ENCODE measurements around the gene GDF15. TPM values are rescaled to one million over a fixed set of nuclear protein-coding genes. Genes with fewer than 3 reads are reported as not detected.
"Not testable (repeated sequence)": the region's sequence is repeated elsewhere in the genome, so short reads cannot be mapped to it uniquely, and the experiment has no call there.

The GDF15 gene
- total RNA-seq, 4 donors from 2014 or later = 6.8 to 11.6 (median 9.0) TPM

DNA sequence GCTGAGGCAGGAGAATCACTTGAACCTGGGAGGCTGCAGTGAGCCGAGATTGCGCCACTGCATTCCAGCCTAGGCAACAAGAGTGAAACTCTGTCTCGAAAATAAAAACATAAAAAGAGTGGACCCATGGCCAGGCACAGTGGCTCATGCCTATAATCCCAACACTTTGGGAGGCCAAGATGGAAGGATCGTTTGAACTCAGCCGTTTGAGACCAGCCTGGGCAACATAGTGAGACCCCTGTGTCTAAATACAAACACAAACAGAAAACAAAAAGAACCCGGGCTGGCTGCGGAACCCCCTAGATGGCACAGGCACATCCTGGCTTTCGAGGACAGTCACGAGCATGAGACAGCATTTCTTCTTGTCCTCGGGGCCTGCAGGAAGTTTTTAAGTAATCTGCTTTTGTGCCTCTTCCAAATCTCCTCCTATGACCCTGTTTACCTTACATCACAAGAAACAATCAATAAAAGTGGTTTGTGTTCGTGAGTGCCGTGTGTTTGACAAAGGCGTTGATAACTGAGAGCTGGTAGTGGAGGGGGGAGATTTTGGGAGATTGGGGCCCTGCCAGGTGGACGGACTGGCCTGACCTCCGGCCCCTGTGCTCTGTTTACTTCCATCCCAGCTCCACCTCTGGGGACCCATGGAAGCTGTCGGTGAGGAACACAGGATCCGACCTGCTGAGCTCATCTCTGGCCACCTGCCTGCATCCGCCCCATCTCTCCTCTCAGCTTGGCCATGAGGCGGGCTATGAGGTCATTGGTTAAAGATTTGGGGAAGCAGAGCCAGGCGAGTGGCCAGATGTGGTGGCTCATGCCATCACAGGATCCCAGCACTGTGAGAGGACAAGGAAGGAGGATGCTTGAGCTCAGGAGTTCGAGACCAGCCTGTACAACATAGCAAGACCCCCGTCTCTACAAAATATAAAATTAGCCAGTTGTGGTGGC, 5.9 kb upstream of the GDF15 start:
- no peak for TF ChIP-seq POLR2A (IDR thresholded peaks at IDR 0.05)
- TF ChIP-seq, protein P1, sequence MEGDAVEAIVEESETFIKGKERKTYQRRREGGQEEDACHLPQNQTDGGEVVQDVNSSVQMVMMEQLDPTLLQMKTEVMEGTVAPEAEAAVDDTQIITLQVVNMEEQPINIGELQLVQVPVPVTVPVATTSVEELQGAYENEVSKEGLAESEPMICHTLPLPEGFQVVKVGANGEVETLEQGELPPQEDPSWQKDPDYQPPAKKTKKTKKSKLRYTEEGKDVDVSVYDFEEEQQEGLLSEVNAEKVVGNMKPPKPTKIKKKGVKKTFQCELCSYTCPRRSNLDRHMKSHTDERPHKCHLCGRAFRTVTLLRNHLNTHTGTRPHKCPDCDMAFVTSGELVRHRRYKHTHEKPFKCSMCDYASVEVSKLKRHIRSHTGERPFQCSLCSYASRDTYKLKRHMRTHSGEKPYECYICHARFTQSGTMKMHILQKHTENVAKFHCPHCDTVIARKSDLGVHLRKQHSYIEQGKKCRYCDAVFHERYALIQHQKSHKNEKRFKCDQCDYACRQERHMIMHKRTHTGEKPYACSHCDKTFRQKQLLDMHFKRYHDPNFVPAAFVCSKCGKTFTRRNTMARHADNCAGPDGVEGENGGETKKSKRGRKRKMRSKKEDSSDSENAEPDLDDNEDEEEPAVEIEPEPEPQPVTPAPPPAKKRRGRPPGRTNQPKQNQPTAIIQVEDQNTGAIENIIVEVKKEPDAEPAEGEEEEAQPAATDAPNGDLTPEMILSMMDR (IDR thresholded peaks at IDR 0.05) = no peak
- Histone ChIP-seq H3K4me1 (peaks cover 0 to 27% (median 6%) of the 10 kb centered on the region in 4 donors), H3K9me3 (no peaks in the 10 kb centered on the region), H3K36me3 (no peaks in the 10 kb centered on the region), H3K27me3 (no peaks in the 10 kb centered on the region), H3K27ac (peak overlapping the region; percentile 62 to 71 (median 68)), H3K4me3 (no peak overlapping the region)
- DNase-seq = peak; percentile 45 to 90 (median 77)

DNA sequence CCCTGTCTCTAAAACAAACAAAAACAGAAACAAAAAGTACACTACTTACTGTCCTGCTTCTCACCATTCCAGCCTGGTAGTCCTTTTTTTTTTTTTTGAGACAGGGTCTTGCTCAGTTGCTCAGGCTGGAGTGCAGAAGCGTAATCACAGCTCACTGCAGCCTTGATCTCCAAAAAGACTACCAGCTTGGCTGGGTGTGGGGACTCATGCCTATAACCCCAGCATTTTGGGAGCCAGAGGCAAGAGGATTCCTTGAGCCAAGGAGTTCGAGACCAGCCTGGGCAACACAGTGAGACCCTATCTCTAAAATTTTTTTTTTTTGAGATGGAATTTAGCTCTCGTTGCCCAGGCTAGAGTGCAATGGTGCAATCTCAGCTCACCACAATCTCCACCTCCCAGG, 5.1 kb upstream of the GDF15 start:
- no peaks in the 10 kb centered on the region for H3K36me3 ChIP-seq
- no peaks in the 10 kb centered on the region for H3K9me3 ChIP-seq
- no peak for DNase-seq
- H3K4me3 ChIP-seq = no peak overlapping the region
- TF ChIP-seq, protein P1 (IDR thresholded peaks at IDR 0.05) = no peak
- TF ChIP-seq POLR2A (IDR thresholded peaks at IDR 0.05) = no peak
- H3K27me3 ChIP-seq = no peaks in the 10 kb centered on the region
- H3K4me1 ChIP-seq = peaks cover 0 to 21% (median 7%) of the 10 kb centered on the region in 4 donors
- peak overlapping the region in 3 of 4 donors; percentile 65 to 71 (median 71) for H3K27ac ChIP-seq

DNA sequence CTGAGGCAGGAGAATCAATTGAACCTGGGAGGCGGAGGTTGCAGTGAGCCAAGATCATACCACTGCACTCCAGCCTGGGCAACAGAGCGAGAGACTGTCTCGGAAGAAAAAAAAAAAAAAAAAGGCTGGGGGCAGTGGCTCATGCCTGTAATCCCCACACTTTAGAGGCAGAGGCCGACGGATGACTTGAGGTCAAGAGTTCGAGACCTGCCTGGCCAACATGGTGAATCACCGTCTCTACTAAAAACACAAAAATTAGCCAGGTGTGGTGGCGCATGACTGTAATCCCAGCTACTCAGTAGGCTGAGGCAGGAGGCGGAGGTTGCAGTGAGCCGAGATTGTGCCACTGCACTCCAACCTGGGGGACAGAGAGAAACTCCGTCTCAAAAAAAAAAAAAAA, 2.3 kb upstream of the GDF15 start:
- peaks cover 5 to 38% (median 10%) of the 10 kb centered on the region in 4 donors for H3K4me1 ChIP-seq
- not testable (repeated sequence) for H3K27ac ChIP-seq, H3K36me3 ChIP-seq, H3K4me3 ChIP-seq, H3K9me3 ChIP-seq, H3K27me3 ChIP-seq, DNase-seq

DNA sequence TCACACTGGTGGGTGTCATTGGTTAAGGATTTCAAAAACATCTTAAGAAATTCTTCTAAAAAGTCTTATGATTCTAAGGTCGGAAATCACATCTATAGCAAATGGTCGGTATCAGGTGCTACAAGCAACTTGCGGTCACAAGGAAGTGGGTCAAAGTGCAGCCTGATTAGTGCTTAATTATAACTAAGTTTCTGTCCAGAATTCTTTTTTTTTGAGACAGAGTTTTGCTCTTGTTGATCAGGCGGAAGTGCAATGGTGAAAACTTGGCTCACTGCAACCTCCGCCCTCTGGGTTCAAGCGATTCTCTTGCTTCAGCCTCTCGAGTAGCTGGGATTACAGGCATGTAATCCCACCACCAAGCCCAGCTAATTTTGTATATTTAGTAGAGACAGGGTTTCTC, 1.2 kb upstream of the GDF15 start:
- DNase-seq = no peak
- TF ChIP-seq, protein P1 (IDR thresholded peaks at IDR 0.05) = no peak
- H3K27ac ChIP-seq = peak overlapping the region in 3 of 4 donors; percentile 13 to 85 (median 56)
- H3K27me3 ChIP-seq = no peaks in the 10 kb centered on the region
- peaks cover 5 to 37% (median 12%) of the 10 kb centered on the region in 4 donors for H3K4me1 ChIP-seq
- no peaks in the 10 kb centered on the region for H3K36me3 ChIP-seq
- H3K9me3 ChIP-seq = no peaks in the 10 kb centered on the region
- H3K4me3 ChIP-seq = no peak overlapping the region

DNA sequence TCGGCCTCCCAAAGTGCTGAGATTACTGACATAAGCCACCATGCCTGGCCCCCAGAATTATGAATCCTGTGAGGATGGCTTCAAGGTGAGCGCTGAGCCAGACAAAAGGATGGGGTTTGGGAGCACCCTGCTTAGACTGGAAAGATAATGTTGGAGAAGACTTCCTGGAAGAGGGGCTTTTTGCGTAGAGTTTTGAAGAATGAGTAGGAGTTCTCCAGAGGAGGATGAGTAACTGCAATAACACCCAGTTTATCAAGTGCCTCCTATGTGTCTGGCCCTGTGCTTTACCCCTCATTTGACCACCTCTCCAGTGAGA, 641 bp upstream of the GDF15 start:
- Histone ChIP-seq H3K4me1 (peaks cover 5 to 32% (median 12%) of the 10 kb centered on the region in 4 donors), H3K36me3 (no peaks in the 10 kb centered on the region), H3K27me3 (no peaks in the 10 kb centered on the region), H3K9me3 (no peaks in the 10 kb centered on the region), H3K27ac (peak overlapping the region in 3 of 4 donors; percentile 13 to 85 (median 56)), H3K4me3 (no peak overlapping the region)
- TF ChIP-seq, protein P1 (IDR thresholded peaks at IDR 0.05) = no peak
- no peak for TF ChIP-seq POLR2A (IDR thresholded peaks at IDR 0.05)
- no peak for DNase-seq

DNA sequence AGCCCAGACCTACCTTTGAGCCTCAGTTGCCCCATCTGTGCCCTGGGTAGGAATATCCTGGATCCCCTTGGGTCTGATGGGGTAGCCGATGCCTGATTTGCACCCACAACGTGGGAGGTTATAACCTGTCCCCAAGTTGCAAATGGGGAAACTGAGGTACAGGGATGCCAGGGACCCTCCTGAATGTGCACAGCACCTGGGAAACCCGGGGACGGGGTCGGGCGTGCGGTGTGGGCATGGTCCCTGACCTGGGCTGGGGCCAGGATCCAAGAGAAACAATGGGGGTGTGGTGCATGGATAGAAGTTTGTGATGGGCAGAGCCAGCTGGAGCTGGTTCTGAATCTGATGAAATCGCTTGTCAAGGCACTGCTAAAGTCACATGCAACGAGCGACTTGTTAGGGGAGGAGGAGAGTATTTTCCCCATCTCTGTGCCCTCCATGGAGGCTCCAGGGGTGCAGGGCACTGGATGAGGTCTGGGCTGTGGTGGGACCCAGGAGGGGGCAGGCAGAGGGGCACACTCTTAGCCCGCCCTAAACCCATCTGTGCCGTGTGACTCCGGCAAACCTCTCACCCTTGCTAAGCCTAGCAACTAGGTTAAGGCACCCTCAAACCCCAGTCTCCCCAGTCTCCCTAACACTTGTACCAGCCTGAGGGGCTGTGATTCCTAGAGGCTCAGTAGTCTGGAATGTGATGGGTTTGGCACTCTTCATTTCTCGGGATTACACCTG, 749 bp downstream of the GDF15 start:
- peak overlapping the region in 3 of 4 donors; percentile 56 to 85 (median 58) for H3K27ac ChIP-seq
- no peaks in the 10 kb centered on the region for H3K9me3 ChIP-seq
- no peaks in the 10 kb centered on the region for H3K27me3 ChIP-seq
- H3K4me3 ChIP-seq = peak overlapping the region in 3 of 4 donors; percentile 20 to 62 (median 55)
- H3K4me1 ChIP-seq = peaks cover 5 to 23% (median 7%) of the 10 kb centered on the region in 4 donors
- no peaks in the 10 kb centered on the region for H3K36me3 ChIP-seq
- DNase-seq = no peak
- TF ChIP-seq, protein P1 (IDR thresholded peaks at IDR 0.05) = no peak
- no peak for TF ChIP-seq POLR2A (IDR thresholded peaks at IDR 0.05)

All from Peyer's patch (tissue), 4 donors.